Fibroblast of mammary gland (primary cell): Measurements from ENCODE around the gene TMSB4X.
"Not testable (repeated sequence)": the region's sequence is repeated elsewhere in the genome, so short reads cannot be mapped to it uniquely, and the experiment has no call there.

Experiments
- DNase-seq: peaks from one replicate; pipeline ENCODE4 v3.0.0-alpha.2; 2010; ENCODE audit warnings: low read depth
- H3K4me3 ChIP-seq: 2 replicates; pipeline ENCODE4 v1.5.1; 2011; ENCODE audit warnings: low read depth, mild to moderate bottlenecking, low read length, moderate library complexity; ENCODE audit not compliant: control insufficient read depth
- CTCF ChIP-seq: conservative IDR thresholded peaks from 2 replicates; pipeline ENCODE4 v1.5.1; 2011; ENCODE audit warnings: low read depth, low read length, inconsistent platforms; ENCODE audit not compliant: control insufficient read depth, insufficient read depth

The TMSB4X gene

GRCh38 chrX:12974796-12975669 is at the start of gene TMSB4X:
TSS of gene TMSB4X (plus strand) at chrX:12975110.
- peak within 1 kb of the TSS; percentile 71 for H3K4me3 ChIP-seq
- TF ChIP-seq CTCF, result no peak
- DNase-seq, result peak; percentile 70

GRCh38 chrX:12929701-12930100 is 45.2 kb upstream of the TMSB4X start:
- no peak for TF ChIP-seq CTCF
- no peak overlapping the region for H3K4me3 ChIP-seq
- peak; percentile 70 for DNase-seq

- DNase-seq, result no peak
- no peak overlapping the region for H3K4me3 ChIP-seq
- TF ChIP-seq CTCF, result no peak
These were observed 44.8 kb upstream of the TMSB4X start for GRCh38 chrX:12930150-12930549.

GRCh38 chrX:12932244-12932643 is 42.7 kb upstream of the TMSB4X start:
- H3K4me3 ChIP-seq, result no peak overlapping the region
- DNase-seq, result no peak
- TF ChIP-seq CTCF, result no peak

- no peak for TF ChIP-seq CTCF
- H3K4me3 ChIP-seq, result no peak overlapping the region
- no peak for DNase-seq
These were observed 40.1 kb upstream of the TMSB4X start for GRCh38 chrX:12934850-12935249.

GRCh38 chrX:12936947-12937346 is 38.0 kb upstream of the TMSB4X start:
- no peak overlapping the region for H3K4me3 ChIP-seq
- TF ChIP-seq CTCF, result no peak
- DNase-seq, result peak; percentile 26

- not testable (repeated sequence) for DNase-seq
These were observed 34.4 kb upstream of the TMSB4X start for GRCh38 chrX:12940471-12940870.

GRCh38 chrX:12943592-12943991 is 31.3 kb upstream of the TMSB4X start:
- H3K4me3 ChIP-seq, DNase-seq: not testable (repeated sequence)

More at GRCh38 chrX:12940471-12940870, 34.4 kb upstream of the TMSB4X start:
- not testable (repeated sequence) for H3K4me3 ChIP-seq

- DNase-seq, result not testable (repeated sequence)
These were observed 30.5 kb upstream of the TMSB4X start for GRCh38 chrX:12944452-12944851.

More at GRCh38 chrX:12944452-12944851, 30.5 kb upstream of the TMSB4X start:
- H3K4me3 ChIP-seq, result not testable (repeated sequence)
